OCI-LY3 (cell line): ENCODE measurements around the gene VWA3B.

Experiments used
- EZH2phosphoT487 ChIP-seq: fragments of 200-600 bp; shearing (Covaris generic); IDR thresholded peaks from 2 replicates; pipeline ENCODE4 v1.6.1; 2018; ENCODE audit warnings: antibody characterized with exemption, mixed run types, low read depth
- TF ChIP-seq, protein P1 (sequence below): fragments of 200-600, 300-600 bp; sonication (generic); IDR thresholded peaks from 2 replicates; pipeline ENCODE4 v1.5.1; 2014; ENCODE audit warnings: antibody characterized with exemption, low read length, low read depth

DNA sequence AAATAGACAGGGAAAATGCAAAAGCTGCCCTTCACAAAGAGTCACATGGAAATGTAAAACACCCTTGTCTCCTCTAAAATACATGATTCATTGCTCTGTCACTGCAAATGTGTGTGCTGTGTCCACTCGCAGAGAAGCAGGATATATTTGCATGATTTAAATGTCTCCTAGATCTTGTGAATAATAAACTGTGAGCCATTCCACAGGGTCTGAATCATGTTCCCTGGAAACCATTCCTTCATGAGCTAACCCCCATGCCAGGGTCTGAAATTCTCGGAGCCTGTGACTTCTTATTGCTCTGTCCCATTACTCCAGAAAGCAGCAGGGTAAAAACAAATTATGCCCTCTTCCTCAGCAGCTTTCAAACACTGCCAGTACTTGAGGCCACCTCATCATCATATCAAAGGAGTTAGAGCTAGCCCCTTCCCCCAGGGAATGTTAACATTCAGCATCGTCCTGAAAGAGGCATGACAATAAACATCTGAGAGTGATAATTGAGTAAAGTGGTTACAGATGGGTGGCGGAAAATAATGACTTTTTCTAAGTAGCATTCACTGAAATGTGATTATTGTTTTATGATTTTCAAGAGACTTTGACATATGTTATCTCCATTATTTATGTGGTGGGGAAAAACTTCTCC lies 247.6 kb downstream of the VWA3B start:
- TF ChIP-seq, protein P1, sequence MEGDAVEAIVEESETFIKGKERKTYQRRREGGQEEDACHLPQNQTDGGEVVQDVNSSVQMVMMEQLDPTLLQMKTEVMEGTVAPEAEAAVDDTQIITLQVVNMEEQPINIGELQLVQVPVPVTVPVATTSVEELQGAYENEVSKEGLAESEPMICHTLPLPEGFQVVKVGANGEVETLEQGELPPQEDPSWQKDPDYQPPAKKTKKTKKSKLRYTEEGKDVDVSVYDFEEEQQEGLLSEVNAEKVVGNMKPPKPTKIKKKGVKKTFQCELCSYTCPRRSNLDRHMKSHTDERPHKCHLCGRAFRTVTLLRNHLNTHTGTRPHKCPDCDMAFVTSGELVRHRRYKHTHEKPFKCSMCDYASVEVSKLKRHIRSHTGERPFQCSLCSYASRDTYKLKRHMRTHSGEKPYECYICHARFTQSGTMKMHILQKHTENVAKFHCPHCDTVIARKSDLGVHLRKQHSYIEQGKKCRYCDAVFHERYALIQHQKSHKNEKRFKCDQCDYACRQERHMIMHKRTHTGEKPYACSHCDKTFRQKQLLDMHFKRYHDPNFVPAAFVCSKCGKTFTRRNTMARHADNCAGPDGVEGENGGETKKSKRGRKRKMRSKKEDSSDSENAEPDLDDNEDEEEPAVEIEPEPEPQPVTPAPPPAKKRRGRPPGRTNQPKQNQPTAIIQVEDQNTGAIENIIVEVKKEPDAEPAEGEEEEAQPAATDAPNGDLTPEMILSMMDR, result no peak
- TF ChIP-seq EZH2phosphoT487, result no peak
